HL-60 (cell line): Measurements from ENCODE around the gene SH3D19.

Experiments
- POLR2AphosphoS5 ChIP-seq: IDR thresholded peaks from 2 replicates; pipeline ENCODE4 v1.6.1; 2012; ENCODE audit warnings: low read depth
- SPI1 ChIP-seq: IDR thresholded peaks from 2 replicates; pipeline ENCODE4 v1.6.1; 2012; ENCODE audit warnings: low read depth, mild to moderate bottlenecking, borderline replicate concordance
- TF ChIP-seq, protein P1 (sequence below): IDR thresholded peaks from one replicate; pipeline ENCODE4 v1.5.1; 2011; ENCODE audit warnings: low read length, control low read depth, inconsistent platforms; ENCODE audit not compliant: insufficient read depth
- TF ChIP-seq, protein P2 (sequence below): IDR thresholded peaks from 2 replicates; pipeline ENCODE4 v1.6.1; 2012; ENCODE audit warnings: low read depth; ENCODE audit not compliant: insufficient replicate concordance

- TF ChIP-seq, protein P1, sequence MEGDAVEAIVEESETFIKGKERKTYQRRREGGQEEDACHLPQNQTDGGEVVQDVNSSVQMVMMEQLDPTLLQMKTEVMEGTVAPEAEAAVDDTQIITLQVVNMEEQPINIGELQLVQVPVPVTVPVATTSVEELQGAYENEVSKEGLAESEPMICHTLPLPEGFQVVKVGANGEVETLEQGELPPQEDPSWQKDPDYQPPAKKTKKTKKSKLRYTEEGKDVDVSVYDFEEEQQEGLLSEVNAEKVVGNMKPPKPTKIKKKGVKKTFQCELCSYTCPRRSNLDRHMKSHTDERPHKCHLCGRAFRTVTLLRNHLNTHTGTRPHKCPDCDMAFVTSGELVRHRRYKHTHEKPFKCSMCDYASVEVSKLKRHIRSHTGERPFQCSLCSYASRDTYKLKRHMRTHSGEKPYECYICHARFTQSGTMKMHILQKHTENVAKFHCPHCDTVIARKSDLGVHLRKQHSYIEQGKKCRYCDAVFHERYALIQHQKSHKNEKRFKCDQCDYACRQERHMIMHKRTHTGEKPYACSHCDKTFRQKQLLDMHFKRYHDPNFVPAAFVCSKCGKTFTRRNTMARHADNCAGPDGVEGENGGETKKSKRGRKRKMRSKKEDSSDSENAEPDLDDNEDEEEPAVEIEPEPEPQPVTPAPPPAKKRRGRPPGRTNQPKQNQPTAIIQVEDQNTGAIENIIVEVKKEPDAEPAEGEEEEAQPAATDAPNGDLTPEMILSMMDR: no peak
- TF ChIP-seq, protein P2, sequence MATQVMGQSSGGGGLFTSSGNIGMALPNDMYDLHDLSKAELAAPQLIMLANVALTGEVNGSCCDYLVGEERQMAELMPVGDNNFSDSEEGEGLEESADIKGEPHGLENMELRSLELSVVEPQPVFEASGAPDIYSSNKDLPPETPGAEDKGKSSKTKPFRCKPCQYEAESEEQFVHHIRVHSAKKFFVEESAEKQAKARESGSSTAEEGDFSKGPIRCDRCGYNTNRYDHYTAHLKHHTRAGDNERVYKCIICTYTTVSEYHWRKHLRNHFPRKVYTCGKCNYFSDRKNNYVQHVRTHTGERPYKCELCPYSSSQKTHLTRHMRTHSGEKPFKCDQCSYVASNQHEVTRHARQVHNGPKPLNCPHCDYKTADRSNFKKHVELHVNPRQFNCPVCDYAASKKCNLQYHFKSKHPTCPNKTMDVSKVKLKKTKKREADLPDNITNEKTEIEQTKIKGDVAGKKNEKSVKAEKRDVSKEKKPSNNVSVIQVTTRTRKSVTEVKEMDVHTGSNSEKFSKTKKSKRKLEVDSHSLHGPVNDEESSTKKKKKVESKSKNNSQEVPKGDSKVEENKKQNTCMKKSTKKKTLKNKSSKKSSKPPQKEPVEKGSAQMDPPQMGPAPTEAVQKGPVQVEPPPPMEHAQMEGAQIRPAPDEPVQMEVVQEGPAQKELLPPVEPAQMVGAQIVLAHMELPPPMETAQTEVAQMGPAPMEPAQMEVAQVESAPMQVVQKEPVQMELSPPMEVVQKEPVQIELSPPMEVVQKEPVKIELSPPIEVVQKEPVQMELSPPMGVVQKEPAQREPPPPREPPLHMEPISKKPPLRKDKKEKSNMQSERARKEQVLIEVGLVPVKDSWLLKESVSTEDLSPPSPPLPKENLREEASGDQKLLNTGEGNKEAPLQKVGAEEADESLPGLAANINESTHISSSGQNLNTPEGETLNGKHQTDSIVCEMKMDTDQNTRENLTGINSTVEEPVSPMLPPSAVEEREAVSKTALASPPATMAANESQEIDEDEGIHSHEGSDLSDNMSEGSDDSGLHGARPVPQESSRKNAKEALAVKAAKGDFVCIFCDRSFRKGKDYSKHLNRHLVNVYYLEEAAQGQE: no peak
- TF ChIP-seq SPI1 (no peak), POLR2AphosphoS5 (no peak)
These were observed 160.0 kb downstream of the SH3D19 start for GRCh38 chr4:151165205-151166000.
